Thyroid gland (tissue), 4 donors: ENCODE results near the gene KAT6B. TPM values are rescaled to one million over a fixed set of nuclear protein-coding genes. Genes with fewer than 3 reads are reported as not detected.

ENCODE experiments used
- DNase-seq, 2 donors: peaks; one replicate each; pipeline ENCODE4 v3.0.0-alpha.2; 2019
- H3K27ac ChIP-seq, 3 donors: fragments of 200-600 bp; sonication (generic); 1 replicate in 2 of 3; 2 replicates in 1 of 3; pipeline ENCODE4 v1.5.1; 2016 to 2019; ENCODE audit warnings: mild to moderate bottlenecking in 1 of 3, moderate library complexity in 1 of 3
- H3K27me3 ChIP-seq: fragments of 200-600 bp; sonication (generic); one replicate; pipeline ENCODE4 v1.5.1; 2019
- H3K36me3 ChIP-seq, 2 donors: fragments of 200-600 bp; sonication (generic); one replicate each; pipeline ENCODE4 v1.5.1; 2016 to 2019
- H3K4me1 ChIP-seq, 2 donors: fragments of 200-600 bp; sonication (generic); one replicate each; pipeline ENCODE4 v1.5.1; 2017 to 2019
- H3K4me3 ChIP-seq, 3 donors: fragments of 200-600 bp; sonication (generic); replicated peaks in 1 of 3; 1 replicate in 2 of 3; 2 replicates in 1 of 3; pipeline ENCODE4 v1.5.1; 2016; ENCODE audit warnings: mild to moderate bottlenecking in 1 of 3
- H3K9me3 ChIP-seq: fragments of 200-600 bp; sonication (generic); one replicate; pipeline ENCODE4 v1.5.1; 2017
- CTCF ChIP-seq, 6 experiments: fragments of 200-600 bp in 3 of 6; fragments of 450-650 bp in 3 of 6; sonication (generic) in 3 of 6; IDR thresholded peaks; one replicate each; pipeline ENCODE4 v1.5.1; 2016 to 2019; ENCODE audit warnings: antibody characterized with exemption in 6 of 6, mild to moderate bottlenecking in 2 of 6, inconsistent platforms in 1 of 6, moderate library complexity in 1 of 6
- POLR2A ChIP-seq, 2 donors: fragments of 450-650 bp; IDR thresholded peaks; one replicate each; pipeline ENCODE4 v1.6.1; 2017; ENCODE audit warnings: antibody characterized with exemption in 2 of 2, mild to moderate bottlenecking in 2 of 2, moderate library complexity in 1 of 2
- WGBS, 2 donors: methylation state at CpG; one replicate each; pipeline ENCODE4 v1.1.5; 2017; 5-methylcytosine and 5-hydroxymethylcytosine counted together
- intact Hi-C: fragments of 100-400 bp; cut with DNase I; formaldehyde crosslinking; loops from one replicate; pipeline ENCODE4 v1.15.1; 2023
- total RNA-seq, 4 donors: library from RNA; depleted of rRNA; stranded (reverse); fragments of >200 nt; gene quantifications; one replicate each; pipeline ENCODE4 v1.2.3, GENCODE V29; 2016

Gene KAT6B
- total RNA-seq, 4 donors from 2014 or later = 56.5 to 115 (median 76.3) TPM

GRCh38 chr10:74877898-74878297 lies 51.5 kb downstream of the KAT6B start:
- peaks cover 9 to 28% of the 10 kb centered on the region in 2 donors for H3K4me1 ChIP-seq
- intact Hi-C loops = no loop called here
- no peak overlapping the region for H3K4me3 ChIP-seq
- no peak for TF ChIP-seq POLR2A (IDR thresholded peaks at IDR 0.05)
- TF ChIP-seq CTCF (IDR thresholded peaks at IDR 0.05) = no peak
- no peak for DNase-seq
- H3K27me3 ChIP-seq = no peaks in the 10 kb centered on the region
- no peaks in the 10 kb centered on the region for H3K9me3 ChIP-seq
- no peaks in the 10 kb centered on the region for H3K36me3 ChIP-seq
- no peak overlapping the region for H3K27ac ChIP-seq

GRCh38 chr10:74880041-74880440 lies 53.6 kb downstream of the KAT6B start:
- Histone ChIP-seq H3K36me3 (no peaks in the 10 kb centered on the region), H3K4me3 (no peak overlapping the region), H3K9me3 (no peaks in the 10 kb centered on the region), H3K27ac (no peak overlapping the region), H3K4me1 (peaks cover 19 to 36% of the 10 kb centered on the region in 2 donors), H3K27me3 (no peaks in the 10 kb centered on the region)
- WGBS, 2 donors = 99% methylated on average over 3 of the region's 3 CpGs
- DNase-seq = no peak
- no peak for TF ChIP-seq CTCF (IDR thresholded peaks at IDR 0.05)
- TF ChIP-seq POLR2A (IDR thresholded peaks at IDR 0.05) = no peak
- intact Hi-C loops = loop anchor here (10.0 kb wide), 1 partner anchor 215 kb away; a partner anchor contains a TSS

GRCh38 chr10:74881253-74881884 lies 55.0 kb downstream of the KAT6B start:
- TF ChIP-seq CTCF (IDR thresholded peaks at IDR 0.05) (no peak), POLR2A (IDR thresholded peaks at IDR 0.05) (no peak)
- 96 to 97% methylated on average over 7 of the region's 7 CpGs for WGBS, 2 donors
- no peak overlapping the region for H3K27ac ChIP-seq
- intact Hi-C loops = loop anchor here (10.0 kb wide), 1 partner anchor 213 kb away; a partner anchor contains a TSS
- DNase-seq = no peak
- no peaks in the 10 kb centered on the region for H3K9me3 ChIP-seq
- no peaks in the 10 kb centered on the region for H3K36me3 ChIP-seq
- no peaks in the 10 kb centered on the region for H3K27me3 ChIP-seq
- H3K4me1 ChIP-seq = peaks cover 14 to 23% of the 10 kb centered on the region in 2 donors
- no peak overlapping the region for H3K4me3 ChIP-seq

- Histone ChIP-seq H3K27ac (no peak overlapping the region), H3K4me3 (no peak overlapping the region), H3K9me3 (no peaks in the 10 kb centered on the region), H3K27me3 (no peaks in the 10 kb centered on the region), H3K4me1 (peaks cover 16 to 21% of the 10 kb centered on the region in 2 donors), H3K36me3 (no peaks in the 10 kb centered on the region)
- WGBS, 2 donors = 45 to 76% methylated on average over 1 of the region's 1 CpG
- intact Hi-C loops = loop anchor here (10.0 kb wide), 1 partner anchor 212 kb away; a partner anchor contains a TSS
- no peak for DNase-seq
- no peak for TF ChIP-seq POLR2A (IDR thresholded peaks at IDR 0.05)
- no peak for TF ChIP-seq CTCF (IDR thresholded peaks at IDR 0.05)
Observed at GRCh38 chr10:74882427-74882826, 56.0 kb downstream of the KAT6B start.

- Histone ChIP-seq H3K27ac (peak overlapping the region in 1 of 3 donors; percentile 9), H3K36me3 (no peaks in the 10 kb centered on the region), H3K4me1 (peaks cover 20 to 25% of the 10 kb centered on the region in 2 donors), H3K4me3 (no peak overlapping the region), H3K9me3 (no peaks in the 10 kb centered on the region), H3K27me3 (no peaks in the 10 kb centered on the region)
- TF ChIP-seq CTCF (IDR thresholded peaks at IDR 0.05) (no peak), POLR2A (IDR thresholded peaks at IDR 0.05) (no peak)
- intact Hi-C loops = loop anchor here (10.0 kb wide), 1 partner anchor 212 kb away; a partner anchor contains a TSS
- 77 to 79% methylated on average over 3 of the region's 3 CpGs for WGBS, 2 donors
- no peak for DNase-seq
Observed at GRCh38 chr10:74882831-74883230, 56.4 kb downstream of the KAT6B start.
